ENCODE data around the gene SCFD2. TPM values are rescaled to one million over a fixed set of nuclear protein-coding genes. Genes with fewer than 3 reads are reported as not detected.

Gene SCFD2
- total and polyA plus RNA-seq, 2 experiments from 2014 or later = 30.7 to 33.2 TPM

GRCh38 chr4:52873861-52874343 is 492.0 kb downstream of the SCFD2 start:
- H3K79me2 ChIP-seq (ENCODE audit: insufficient read depth) = no peaks in the 10 kb centered on the region
- H3K27ac ChIP-seq = no peak overlapping the region
- no peaks in the 10 kb centered on the region for H3F3A ChIP-seq (ENCODE audit: insufficient read depth)
- DNase-seq = no peak
- H3K4me2 ChIP-seq (ENCODE audit: unreplicated experiment) = no peak overlapping the region
- no peaks in the 10 kb centered on the region for H3K36me3 ChIP-seq (ENCODE audit: low read depth)
- TF ChIP-seq EZH2 (IDR thresholded peaks at IDR 0.05; ENCODE audit: insufficient read depth, poor library complexity, severe bottlenecking) (no peak), EZH2phosphoT487 (IDR thresholded peaks at IDR 0.05; ENCODE audit: insufficient read depth, low read depth) (no peak)
- H2AFZ ChIP-seq = no peak overlapping the region
- H3K4me1 ChIP-seq (ENCODE audit: insufficient read depth) = no peaks in the 10 kb centered on the region
- no peaks in the 10 kb centered on the region for H3K27me3 ChIP-seq (replicated peaks; ENCODE audit: insufficient read depth)
- H3K9me2 ChIP-seq (ENCODE audit: insufficient read depth) = no peaks in the 10 kb centered on the region
- H3K9ac ChIP-seq = no peak overlapping the region
- in situ Hi-C loops (cut with MboI) = no loop called here
- H3K9me3 ChIP-seq (ENCODE audit: low read depth) = no peaks in the 10 kb centered on the region
- no peaks in the 10 kb centered on the region for H4K20me1 ChIP-seq (ENCODE audit: insufficient read depth)
- WGBS, 2 experiments (ENCODE audit: low coverage in 1 of 2, low lambda C conversion rate in 2 of 2, missing lambda C conversion rate in 2 of 2) = 89 to 93% methylated on average over 10 of the region's 10 CpGs
- H3K4me3 ChIP-seq = no peak overlapping the region

GRCh38 chr4:52873191-52873590 is 492.7 kb downstream of the SCFD2 start:
- Histone ChIP-seq H3K4me2 (ENCODE audit: unreplicated experiment) (no peak overlapping the region), H3K9ac (no peak overlapping the region), H3K4me1 (ENCODE audit: insufficient read depth) (no peaks in the 10 kb centered on the region), H3K79me2 (ENCODE audit: insufficient read depth) (no peaks in the 10 kb centered on the region), H3K9me3 (ENCODE audit: low read depth) (no peaks in the 10 kb centered on the region), H2AFZ (no peak overlapping the region), H4K20me1 (ENCODE audit: insufficient read depth) (no peaks in the 10 kb centered on the region), H3K27ac (no peak overlapping the region), H3K4me3 (no peak overlapping the region), H3K9me2 (ENCODE audit: insufficient read depth) (no peaks in the 10 kb centered on the region), H3F3A (ENCODE audit: insufficient read depth) (no peaks in the 10 kb centered on the region), H3K36me3 (ENCODE audit: low read depth) (no peaks in the 10 kb centered on the region), H3K27me3 (replicated peaks; ENCODE audit: insufficient read depth) (no peaks in the 10 kb centered on the region)
- no peak for DNase-seq
- 95 to 100% methylated on average over 1 of the region's 1 CpG for WGBS, 2 experiments (ENCODE audit: low coverage in 1 of 2, low lambda C conversion rate in 2 of 2, missing lambda C conversion rate in 2 of 2)
- TF ChIP-seq EZH2phosphoT487 (IDR thresholded peaks at IDR 0.05; ENCODE audit: insufficient read depth, low read depth) (no peak), EZH2 (IDR thresholded peaks at IDR 0.05; ENCODE audit: insufficient read depth, poor library complexity, severe bottlenecking) (no peak)
- in situ Hi-C loops (cut with MboI) = no loop called here

- in situ Hi-C loops (cut with MboI) = no loop called here
- no peak overlapping the region for H3K9ac ChIP-seq
- no peak for DNase-seq
- H3K4me3 ChIP-seq = no peak overlapping the region
- 88 to 89% methylated on average over 4 of the region's 4 CpGs for WGBS, 2 experiments (ENCODE audit: low coverage in 1 of 2, low lambda C conversion rate in 2 of 2, missing lambda C conversion rate in 2 of 2)
- no peaks in the 10 kb centered on the region for H3F3A ChIP-seq (ENCODE audit: insufficient read depth)
- no peaks in the 10 kb centered on the region for H3K9me2 ChIP-seq (ENCODE audit: insufficient read depth)
- no peaks in the 10 kb centered on the region for H3K36me3 ChIP-seq (ENCODE audit: low read depth)
- no peaks in the 10 kb centered on the region for H3K27me3 ChIP-seq (replicated peaks; ENCODE audit: insufficient read depth)
- no peak overlapping the region for H3K27ac ChIP-seq
- no peak for TF ChIP-seq EZH2phosphoT487 (IDR thresholded peaks at IDR 0.05; ENCODE audit: insufficient read depth, low read depth)
- no peaks in the 10 kb centered on the region for H3K79me2 ChIP-seq (ENCODE audit: insufficient read depth)
- H3K4me1 ChIP-seq (ENCODE audit: insufficient read depth) = no peaks in the 10 kb centered on the region
- H3K4me2 ChIP-seq (ENCODE audit: unreplicated experiment) = no peak overlapping the region
- no peaks in the 10 kb centered on the region for H3K9me3 ChIP-seq (ENCODE audit: low read depth)
- H2AFZ ChIP-seq = no peak overlapping the region
- H4K20me1 ChIP-seq (ENCODE audit: insufficient read depth) = no peaks in the 10 kb centered on the region
Measured at GRCh38 chr4:52870225-52870624, 495.6 kb downstream of the SCFD2 start.

GRCh38 chr4:52869656-52870055 is 496.2 kb downstream of the SCFD2 start:
- no peak overlapping the region for H3K27ac ChIP-seq
- WGBS, 2 experiments (ENCODE audit: low coverage in 1 of 2, low lambda C conversion rate in 2 of 2, missing lambda C conversion rate in 2 of 2) = 17 to 31% methylated on average over 1 of the region's 1 CpG
- 0 out of 2 replicates have a peak, but pooled peaks cover 4% of the 10 kb centered on the region for H3F3A ChIP-seq (ENCODE audit: insufficient read depth)
- no peaks in the 10 kb centered on the region for H3K9me2 ChIP-seq (ENCODE audit: insufficient read depth)
- in situ Hi-C loops (cut with MboI) = no loop called here
- no peak overlapping the region; the same call in 1 of the 2 replicates for H3K9ac ChIP-seq
- no peaks in the 10 kb centered on the region for H3K4me1 ChIP-seq (ENCODE audit: insufficient read depth)
- no peak for DNase-seq
- H3K9me3 ChIP-seq (ENCODE audit: low read depth) = no peaks in the 10 kb centered on the region
- H2AFZ ChIP-seq = no peak overlapping the region
- H3K4me3 ChIP-seq = no peak overlapping the region; the same call in 1 of the 2 replicates
- H4K20me1 ChIP-seq (ENCODE audit: insufficient read depth) = no peaks in the 10 kb centered on the region
- no peaks in the 10 kb centered on the region for H3K27me3 ChIP-seq (replicated peaks; ENCODE audit: insufficient read depth)
- no peaks in the 10 kb centered on the region for H3K79me2 ChIP-seq (ENCODE audit: insufficient read depth)
- no peaks in the 10 kb centered on the region for H3K36me3 ChIP-seq (ENCODE audit: low read depth)
- TF ChIP-seq EZH2 (IDR thresholded peaks at IDR 0.05; ENCODE audit: insufficient read depth, poor library complexity, severe bottlenecking) (no peak), EZH2phosphoT487 (IDR thresholded peaks at IDR 0.05; ENCODE audit: insufficient read depth, low read depth) (no peak)
- peak overlapping the region; percentile 42 for H3K4me2 ChIP-seq (ENCODE audit: unreplicated experiment)

GRCh38 chr4:52869196-52869595 is 496.7 kb downstream of the SCFD2 start:
- H3K79me2 ChIP-seq (ENCODE audit: insufficient read depth) = no peaks in the 10 kb centered on the region
- H3K4me1 ChIP-seq (ENCODE audit: insufficient read depth) = no peaks in the 10 kb centered on the region
- 0 out of 2 replicates have a peak, but pooled peaks cover 9% of the 10 kb centered on the region for H3F3A ChIP-seq (ENCODE audit: insufficient read depth)
- in situ Hi-C loops (cut with MboI) = no loop called here
- no peaks in the 10 kb centered on the region for H3K9me3 ChIP-seq (ENCODE audit: low read depth)
- no peaks in the 10 kb centered on the region for H3K9me2 ChIP-seq (ENCODE audit: insufficient read depth)
- no peak overlapping the region for H3K27ac ChIP-seq
- H2AFZ ChIP-seq = no peak overlapping the region
- no peaks in the 10 kb centered on the region for H3K36me3 ChIP-seq (ENCODE audit: low read depth)
- no peaks in the 10 kb centered on the region for H4K20me1 ChIP-seq (ENCODE audit: insufficient read depth)
- no peak overlapping the region; the same call in 1 of the 2 replicates for H3K9ac ChIP-seq
- 11 to 20% methylated on average over 12 of the region's 12 CpGs for WGBS, 2 experiments (ENCODE audit: low coverage in 1 of 2, low lambda C conversion rate in 2 of 2, missing lambda C conversion rate in 2 of 2)
- peak; percentile 63 for DNase-seq
- TF ChIP-seq EZH2 (IDR thresholded peaks at IDR 0.05; ENCODE audit: insufficient read depth, poor library complexity, severe bottlenecking) (no peak), EZH2phosphoT487 (IDR thresholded peaks at IDR 0.05; ENCODE audit: insufficient read depth, low read depth) (no peak)
- no peak overlapping the region; the same call in 1 of the 2 replicates for H3K4me3 ChIP-seq
- peak overlapping the region; percentile 42 for H3K4me2 ChIP-seq (ENCODE audit: unreplicated experiment)
- H3K27me3 ChIP-seq (replicated peaks; ENCODE audit: insufficient read depth) = no peaks in the 10 kb centered on the region
